ENCODE data around the gene CLIP3. TPM values are rescaled to one million over a fixed set of nuclear protein-coding genes. Genes with fewer than 3 reads are reported as not detected.
"Not testable (repeated sequence)": the region's sequence is repeated elsewhere in the genome, so short reads cannot be mapped to it uniquely, and the experiment has no call there.

The CLIP3 gene
- total RNA-seq, 3 donors from 2014 or later: 4.6 to 68.9 (median 8.1) TPM

DNA sequence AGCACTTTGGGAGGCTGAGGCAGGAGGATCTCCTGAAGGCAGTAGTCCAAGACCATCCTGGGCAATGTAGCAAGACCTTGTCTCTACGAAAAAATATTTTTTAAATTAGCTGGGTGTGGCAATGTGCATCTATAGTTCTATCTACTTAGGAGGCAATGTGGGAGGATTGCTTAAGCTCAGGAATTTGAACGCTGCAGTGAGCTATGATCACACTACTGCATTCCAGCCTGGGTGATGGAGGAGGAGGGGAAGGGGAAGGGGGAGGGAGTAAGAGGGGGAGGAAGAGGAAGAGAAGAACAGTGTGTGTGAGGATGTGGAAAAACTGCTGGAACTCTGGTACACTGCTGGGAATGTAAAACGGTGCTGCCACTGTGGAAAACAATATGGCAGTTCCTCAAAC lies 9.2 kb upstream of the CLIP3 start:
- no peaks in the 10 kb centered on the region for H3K9me3 ChIP-seq
- no peak overlapping the region for H3K4me3 ChIP-seq
- intact Hi-C loops (cut with DNase I, micrococcal nuclease): no loop called here
- ATAC-seq (peak; percentile 13), DNase-seq (no peak)
- H3K36me3 ChIP-seq (ENCODE audit: low read depth): no peaks in the 10 kb centered on the region
- TF ChIP-seq, protein P1, sequence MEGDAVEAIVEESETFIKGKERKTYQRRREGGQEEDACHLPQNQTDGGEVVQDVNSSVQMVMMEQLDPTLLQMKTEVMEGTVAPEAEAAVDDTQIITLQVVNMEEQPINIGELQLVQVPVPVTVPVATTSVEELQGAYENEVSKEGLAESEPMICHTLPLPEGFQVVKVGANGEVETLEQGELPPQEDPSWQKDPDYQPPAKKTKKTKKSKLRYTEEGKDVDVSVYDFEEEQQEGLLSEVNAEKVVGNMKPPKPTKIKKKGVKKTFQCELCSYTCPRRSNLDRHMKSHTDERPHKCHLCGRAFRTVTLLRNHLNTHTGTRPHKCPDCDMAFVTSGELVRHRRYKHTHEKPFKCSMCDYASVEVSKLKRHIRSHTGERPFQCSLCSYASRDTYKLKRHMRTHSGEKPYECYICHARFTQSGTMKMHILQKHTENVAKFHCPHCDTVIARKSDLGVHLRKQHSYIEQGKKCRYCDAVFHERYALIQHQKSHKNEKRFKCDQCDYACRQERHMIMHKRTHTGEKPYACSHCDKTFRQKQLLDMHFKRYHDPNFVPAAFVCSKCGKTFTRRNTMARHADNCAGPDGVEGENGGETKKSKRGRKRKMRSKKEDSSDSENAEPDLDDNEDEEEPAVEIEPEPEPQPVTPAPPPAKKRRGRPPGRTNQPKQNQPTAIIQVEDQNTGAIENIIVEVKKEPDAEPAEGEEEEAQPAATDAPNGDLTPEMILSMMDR (IDR thresholded peaks at IDR 0.05): no peak
- H3K4me1 ChIP-seq (ENCODE audit: low read depth): no peaks in the 10 kb centered on the region

DNA sequence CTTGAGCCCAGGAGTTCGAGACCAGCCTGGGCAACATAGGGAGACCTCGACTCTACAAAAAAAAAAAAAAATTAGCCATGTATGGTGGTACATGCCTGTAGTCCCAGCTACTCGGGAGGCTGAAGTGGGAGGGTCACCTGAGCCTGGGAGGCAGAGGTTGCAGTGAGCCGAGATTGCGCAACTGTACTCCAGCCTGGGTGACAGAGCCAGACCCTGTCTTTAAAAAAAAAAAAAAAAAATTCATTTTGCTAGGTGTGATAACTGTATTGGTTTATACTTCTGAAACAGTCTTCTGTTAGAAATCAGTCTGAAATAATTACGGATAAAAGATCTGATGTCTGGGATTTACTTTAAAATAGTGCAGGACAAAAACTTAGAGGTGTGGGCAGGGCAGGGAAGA lies 8.4 kb upstream of the CLIP3 start:
- H3K36me3 ChIP-seq (ENCODE audit: low read depth); H3K4me1 ChIP-seq (ENCODE audit: low read depth); DNase-seq; intact Hi-C loops (cut with DNase I, micrococcal nuclease); ATAC-seq; H3K4me3 ChIP-seq; H3K9me3 ChIP-seq: not testable (repeated sequence)

DNA sequence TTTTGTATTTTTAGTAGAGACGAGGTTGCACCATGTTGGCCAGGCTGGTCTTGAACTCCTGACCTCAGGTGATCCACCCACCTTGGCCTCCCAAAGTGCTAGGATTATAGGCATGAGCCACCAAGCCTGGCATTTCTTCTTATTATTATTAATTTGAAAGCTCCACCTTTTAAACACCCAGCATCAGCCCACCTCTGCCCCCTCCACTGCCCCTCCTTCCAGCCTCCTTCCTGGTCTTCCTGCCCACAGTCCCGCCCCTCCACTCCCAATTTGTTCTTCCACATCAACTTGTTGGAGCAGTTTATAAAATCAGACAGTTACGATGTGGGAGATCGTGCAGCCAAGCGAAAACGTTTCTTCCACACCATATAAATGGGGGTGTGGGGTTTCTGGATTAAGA lies 7.8 kb upstream of the CLIP3 start:
- no peaks in the 10 kb centered on the region for H3K36me3 ChIP-seq (ENCODE audit: low read depth)
- no peaks in the 10 kb centered on the region for H3K4me1 ChIP-seq (ENCODE audit: low read depth)
- no peak for ATAC-seq
- intact Hi-C loops (cut with DNase I, micrococcal nuclease): no loop called here
- no peak overlapping the region for H3K4me3 ChIP-seq
- no peaks in the 10 kb centered on the region for H3K9me3 ChIP-seq
- DNase-seq: no peak
- TF ChIP-seq, protein P1 (IDR thresholded peaks at IDR 0.05): no peak

DNA sequence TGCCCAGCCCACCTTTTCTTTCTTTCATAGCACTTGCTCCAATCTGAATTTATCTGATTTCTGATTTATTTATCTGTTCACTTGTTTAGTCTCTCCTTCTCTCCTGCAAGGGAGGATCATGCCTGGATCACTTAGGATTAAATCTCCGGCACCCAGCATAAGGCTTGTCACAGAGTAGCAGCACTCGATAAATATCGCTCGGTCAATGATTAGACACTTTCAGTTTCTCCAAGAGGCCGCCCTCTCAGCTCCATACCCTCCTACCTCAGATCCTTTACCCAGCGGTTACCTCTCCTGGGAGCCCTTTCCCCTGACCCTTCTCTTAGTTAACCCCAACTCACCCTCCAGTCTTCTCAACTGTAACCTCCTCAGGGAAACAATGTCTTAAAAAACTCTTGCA lies 1.4 kb downstream of the CLIP3 start:
- Histone ChIP-seq H3K4me3 (no peak overlapping the region), H3K4me1 (ENCODE audit: low read depth) (no peaks in the 10 kb centered on the region), H3K9me3 (no peaks in the 10 kb centered on the region), H3K36me3 (ENCODE audit: low read depth) (no peaks in the 10 kb centered on the region)
- no peak for DNase-seq
- no peak for ATAC-seq
- intact Hi-C loops (cut with DNase I, micrococcal nuclease): no loop called here
- TF ChIP-seq, protein P1 (IDR thresholded peaks at IDR 0.05): no peak

DNA sequence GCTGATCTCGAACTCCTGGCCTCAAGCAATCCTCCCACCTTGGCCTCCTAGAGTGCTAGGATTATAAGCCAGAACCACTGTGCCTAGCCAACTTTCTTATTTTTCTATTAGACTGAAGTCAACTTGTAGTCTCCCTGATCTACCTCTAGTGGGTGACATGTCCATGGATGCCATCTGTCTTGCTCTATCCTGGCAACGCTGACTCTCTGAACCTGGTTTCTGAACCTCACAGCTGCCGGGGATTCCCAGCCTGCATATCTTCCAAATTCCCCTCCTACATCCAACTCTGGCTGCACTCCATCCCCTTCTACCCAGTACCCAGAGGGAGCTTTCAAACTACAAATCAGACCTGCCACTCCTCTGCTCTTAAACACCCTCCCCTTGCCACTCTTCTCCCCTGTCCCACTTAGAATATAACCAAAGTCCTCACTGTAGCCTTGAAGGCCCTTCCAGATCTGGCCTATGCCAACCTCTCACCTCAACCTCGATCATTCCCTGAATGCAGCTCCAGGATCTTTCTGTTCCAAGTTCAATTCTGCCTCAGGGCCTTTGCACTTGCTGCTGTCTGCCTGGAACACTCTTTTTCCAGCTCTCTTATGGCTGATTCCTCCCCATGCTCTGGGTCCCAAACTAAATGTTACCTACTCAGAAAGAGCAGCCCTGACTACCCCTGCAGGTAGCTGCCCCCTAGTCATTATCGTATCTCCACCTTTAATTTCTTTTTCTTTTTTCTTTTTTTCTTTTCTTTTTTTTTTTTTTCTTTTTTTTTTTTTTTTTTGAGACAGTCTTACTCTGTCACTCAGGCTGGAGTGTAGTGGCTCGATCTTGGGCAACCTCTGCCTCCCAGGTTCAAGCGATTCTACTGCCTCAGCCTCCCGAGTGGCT lies 2.2 kb downstream of the CLIP3 start:
- no peaks in the 10 kb centered on the region for H3K4me1 ChIP-seq (ENCODE audit: low read depth)
- TF ChIP-seq, protein P1 (IDR thresholded peaks at IDR 0.05): no peak
- no peaks in the 10 kb centered on the region for H3K36me3 ChIP-seq (ENCODE audit: low read depth)
- intact Hi-C loops (cut with DNase I, micrococcal nuclease): no loop called here
- peak; percentile 22 for ATAC-seq
- H3K4me3 ChIP-seq: no peak overlapping the region
- H3K9me3 ChIP-seq: no peaks in the 10 kb centered on the region
- no peak for DNase-seq

DNA sequence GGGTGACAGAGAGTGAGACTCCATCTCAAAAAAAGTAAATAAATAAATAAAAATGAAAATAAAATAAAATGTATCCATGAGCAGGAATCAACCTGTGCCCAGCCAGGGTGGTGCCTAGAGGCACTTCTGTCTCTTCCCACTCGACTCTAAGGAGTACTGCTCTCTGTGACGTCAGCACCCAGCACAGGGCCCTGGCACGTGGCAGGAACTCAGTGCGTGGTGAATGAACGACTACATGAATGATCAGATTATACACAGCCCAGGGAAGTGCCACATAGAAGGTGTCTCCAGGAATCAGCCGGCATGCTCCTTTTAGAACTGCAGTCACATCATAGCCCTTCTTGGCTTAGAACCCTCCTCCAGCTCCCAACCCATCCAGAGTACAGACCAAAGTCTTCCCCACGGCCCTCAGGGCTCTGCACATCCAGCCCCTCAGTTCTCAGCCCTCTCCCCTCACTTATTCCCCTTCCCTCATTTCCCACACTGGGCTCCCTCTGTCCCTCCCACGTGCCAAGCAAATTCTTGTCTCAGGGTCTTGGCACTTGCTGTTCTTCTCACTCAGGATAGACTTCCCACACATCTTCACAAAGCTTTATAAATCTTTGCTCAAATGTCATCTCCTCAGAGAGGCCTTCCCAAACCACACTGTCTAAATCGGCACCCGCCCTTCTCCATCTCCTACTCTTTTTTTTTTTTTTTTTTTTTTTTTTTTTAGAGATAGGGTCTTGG lies 4.2 kb downstream of the CLIP3 start:
- DNase-seq (no peak), ATAC-seq (no peak)
- TF ChIP-seq, protein P1 (IDR thresholded peaks at IDR 0.05): no peak
- Histone ChIP-seq H3K4me1 (ENCODE audit: low read depth) (no peaks in the 10 kb centered on the region), H3K36me3 (ENCODE audit: low read depth) (no peaks in the 10 kb centered on the region), H3K9me3 (no peaks in the 10 kb centered on the region), H3K4me3 (no peak overlapping the region)
- intact Hi-C loops (cut with DNase I, micrococcal nuclease): no loop called here

Measured in mucosa of descending colon (tissue), 3 donors.